Measurements from ENCODE around the gene FOXO3. TPM values are rescaled to one million over a fixed set of nuclear protein-coding genes. Genes with fewer than 3 reads are reported as not detected.

Gene FOXO3
- total RNA-seq, 1 donor from 2014 or later = 37.3 TPM

GRCh38 chr6:108712946-108713345, 152.2 kb downstream of the FOXO3 start:
- H3K4me3 ChIP-seq (ENCODE audit: insufficient read depth, low read depth, low read length) = no peak overlapping the region
- H3K4me2 ChIP-seq (ENCODE audit: low read length) = no peak overlapping the region
- no peaks in the 10 kb centered on the region for H3K27me3 ChIP-seq (ENCODE audit: insufficient read depth, low read length)
- H3K4me1 ChIP-seq (ENCODE audit: insufficient read depth, low read length) = no peaks in the 10 kb centered on the region
- no peak overlapping the region for H2AFZ ChIP-seq (ENCODE audit: low read depth, low read length)
- no peak overlapping the region for H3K27ac ChIP-seq (ENCODE audit: low read depth, low read length)
- H3K36me3 ChIP-seq (ENCODE audit: insufficient read depth, low read length) = no peaks in the 10 kb centered on the region
- no peaks in the 10 kb centered on the region for H3K36me3 Mint-ChIP-seq (ENCODE audit: low read depth, unreplicated experiment)
- no peaks in the 10 kb centered on the region for H3K79me2 ChIP-seq (ENCODE audit: insufficient read depth, low read length)
- H3K9ac ChIP-seq (ENCODE audit: low read length) = no peak overlapping the region
- no peaks in the 10 kb centered on the region for H4K20me1 ChIP-seq (ENCODE audit: insufficient read depth, low read length)
- H3K4me1 Mint-ChIP-seq (ENCODE audit: low read depth, unreplicated experiment) = peaks cover 2% of the 10 kb centered on the region
- H3K27me3 Mint-ChIP-seq (ENCODE audit: low read depth, unreplicated experiment) = peaks cover 18% of the 10 kb centered on the region
- H3K9me3 ChIP-seq (ENCODE audit: insufficient read depth, low read depth, low read length) = no peaks in the 10 kb centered on the region
- H3K9me3 Mint-ChIP-seq (ENCODE audit: unreplicated experiment) = no peaks in the 10 kb centered on the region
- no peak overlapping the region for H3K27ac Mint-ChIP-seq (ENCODE audit: unreplicated experiment)
- DNase-seq (ENCODE audit: low read depth) = no peak
- TF ChIP-seq EZH2 (IDR thresholded peaks at IDR 0.05; ENCODE audit: insufficient read depth, low read length) = no peak
- TF ChIP-seq, protein P1, sequence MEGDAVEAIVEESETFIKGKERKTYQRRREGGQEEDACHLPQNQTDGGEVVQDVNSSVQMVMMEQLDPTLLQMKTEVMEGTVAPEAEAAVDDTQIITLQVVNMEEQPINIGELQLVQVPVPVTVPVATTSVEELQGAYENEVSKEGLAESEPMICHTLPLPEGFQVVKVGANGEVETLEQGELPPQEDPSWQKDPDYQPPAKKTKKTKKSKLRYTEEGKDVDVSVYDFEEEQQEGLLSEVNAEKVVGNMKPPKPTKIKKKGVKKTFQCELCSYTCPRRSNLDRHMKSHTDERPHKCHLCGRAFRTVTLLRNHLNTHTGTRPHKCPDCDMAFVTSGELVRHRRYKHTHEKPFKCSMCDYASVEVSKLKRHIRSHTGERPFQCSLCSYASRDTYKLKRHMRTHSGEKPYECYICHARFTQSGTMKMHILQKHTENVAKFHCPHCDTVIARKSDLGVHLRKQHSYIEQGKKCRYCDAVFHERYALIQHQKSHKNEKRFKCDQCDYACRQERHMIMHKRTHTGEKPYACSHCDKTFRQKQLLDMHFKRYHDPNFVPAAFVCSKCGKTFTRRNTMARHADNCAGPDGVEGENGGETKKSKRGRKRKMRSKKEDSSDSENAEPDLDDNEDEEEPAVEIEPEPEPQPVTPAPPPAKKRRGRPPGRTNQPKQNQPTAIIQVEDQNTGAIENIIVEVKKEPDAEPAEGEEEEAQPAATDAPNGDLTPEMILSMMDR (IDR thresholded peaks at IDR 0.05; ENCODE audit: insufficient read depth, low read depth, low read length) = no peak
- no peak for FAIRE-seq
- no peak overlapping the region for H3K4me3 Mint-ChIP-seq (ENCODE audit: unreplicated experiment)

DNA sequence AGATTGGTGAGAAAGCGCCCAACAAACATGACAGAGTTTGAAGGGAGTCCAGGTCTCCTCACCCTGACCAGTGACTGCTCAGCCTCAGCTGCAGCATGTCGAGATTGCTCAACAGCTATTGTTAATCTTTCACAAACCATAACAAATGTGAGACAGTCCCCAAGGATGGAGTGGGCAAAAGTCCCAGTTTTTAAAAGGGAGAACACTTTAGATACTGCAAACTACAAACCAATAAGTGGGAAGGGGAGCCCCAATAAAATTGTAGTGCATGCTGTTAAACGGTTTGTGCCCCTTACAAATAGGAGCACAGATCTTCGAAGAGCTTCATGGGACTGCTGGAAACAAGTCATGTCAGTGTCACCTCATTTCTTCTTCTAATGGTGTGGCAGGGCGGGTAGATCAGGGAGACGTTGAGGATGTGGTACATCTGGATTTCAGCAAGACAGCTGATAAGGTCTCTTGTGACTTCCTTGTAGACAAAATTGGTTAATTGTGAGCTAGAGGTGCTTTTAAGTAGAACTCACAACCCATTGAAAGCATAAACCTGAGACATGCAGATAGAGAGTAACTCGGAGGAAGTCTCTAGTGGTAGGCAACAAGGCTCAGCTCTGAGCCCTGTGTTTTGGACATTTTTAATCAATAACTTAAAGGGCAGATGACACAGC, 153.5 kb downstream of the FOXO3 start:
- H3K4me1 Mint-ChIP-seq (ENCODE audit: low read depth, unreplicated experiment) = peaks cover 2% of the 10 kb centered on the region
- Histone ChIP-seq H3K4me1 (ENCODE audit: insufficient read depth, low read length) (no peaks in the 10 kb centered on the region), H3K9ac (ENCODE audit: low read length) (no peak overlapping the region), H3K4me2 (ENCODE audit: low read length) (no peak overlapping the region), H2AFZ (ENCODE audit: low read depth, low read length) (no peak overlapping the region), H3K36me3 (ENCODE audit: insufficient read depth, low read length) (no peaks in the 10 kb centered on the region), H3K9me3 (ENCODE audit: insufficient read depth, low read depth, low read length) (no peaks in the 10 kb centered on the region), H3K27me3 (ENCODE audit: insufficient read depth, low read length) (no peaks in the 10 kb centered on the region), H3K4me3 (ENCODE audit: insufficient read depth, low read depth, low read length) (no peak overlapping the region), H3K27ac (ENCODE audit: low read depth, low read length) (no peak overlapping the region), H3K79me2 (ENCODE audit: insufficient read depth, low read length) (no peaks in the 10 kb centered on the region), H4K20me1 (ENCODE audit: insufficient read depth, low read length) (no peaks in the 10 kb centered on the region)
- peaks cover 18% of the 10 kb centered on the region for H3K27me3 Mint-ChIP-seq (ENCODE audit: low read depth, unreplicated experiment)
- no peak for FAIRE-seq
- H3K36me3 Mint-ChIP-seq (ENCODE audit: low read depth, unreplicated experiment) = no peaks in the 10 kb centered on the region
- H3K4me3 Mint-ChIP-seq (ENCODE audit: unreplicated experiment) = no peak overlapping the region
- no peak for TF ChIP-seq EZH2 (IDR thresholded peaks at IDR 0.05; ENCODE audit: insufficient read depth, low read length)
- TF ChIP-seq, protein P1 (IDR thresholded peaks at IDR 0.05; ENCODE audit: insufficient read depth, low read depth, low read length) = no peak
- DNase-seq (ENCODE audit: low read depth) = peak; percentile 57
- no peaks in the 10 kb centered on the region for H3K9me3 Mint-ChIP-seq (ENCODE audit: unreplicated experiment)
- no peak overlapping the region for H3K27ac Mint-ChIP-seq (ENCODE audit: unreplicated experiment)

DNA sequence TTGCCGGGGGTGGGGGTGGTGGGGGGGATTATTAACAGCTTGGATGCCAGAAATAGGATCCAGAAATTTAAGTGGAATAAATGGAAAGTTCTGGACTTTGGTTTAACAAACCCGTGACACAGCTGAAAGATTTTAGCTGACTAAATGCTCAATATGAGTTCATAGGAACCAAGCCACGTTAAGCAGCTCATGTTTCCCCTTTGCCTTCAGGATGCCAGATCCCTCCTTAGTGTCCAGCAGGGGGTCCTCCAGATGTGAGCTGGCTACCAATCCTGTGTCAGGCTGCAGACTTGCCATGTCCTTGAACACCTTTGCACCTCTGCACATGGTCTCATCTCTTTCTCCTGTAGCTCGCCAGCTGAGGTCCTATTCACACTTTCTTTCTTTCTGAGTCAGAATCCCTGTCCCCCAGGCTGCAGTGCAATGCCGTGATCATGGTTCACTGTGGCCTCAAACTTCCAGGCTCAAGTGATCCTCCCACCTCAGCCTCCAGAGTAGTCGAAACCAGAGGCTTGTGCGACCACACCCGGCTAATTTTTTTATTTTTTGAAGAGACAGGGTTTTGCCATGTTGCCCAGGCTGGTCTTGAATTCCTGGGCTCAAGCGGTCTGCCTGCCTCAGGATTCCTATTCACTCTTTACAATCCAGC, 154.2 kb downstream of the FOXO3 start:
- Histone ChIP-seq H3K36me3 (ENCODE audit: insufficient read depth, low read length) (no peaks in the 10 kb centered on the region), H3K4me2 (ENCODE audit: low read length) (no peak overlapping the region), H3K4me1 (ENCODE audit: insufficient read depth, low read length) (no peaks in the 10 kb centered on the region), H3K4me3 (ENCODE audit: insufficient read depth, low read depth, low read length) (no peak overlapping the region), H2AFZ (ENCODE audit: low read depth, low read length) (no peak overlapping the region), H3K9ac (ENCODE audit: low read length) (no peak overlapping the region), H3K27ac (ENCODE audit: low read depth, low read length) (no peak overlapping the region), H3K79me2 (ENCODE audit: insufficient read depth, low read length) (no peaks in the 10 kb centered on the region), H3K27me3 (ENCODE audit: insufficient read depth, low read length) (no peaks in the 10 kb centered on the region), H3K9me3 (ENCODE audit: insufficient read depth, low read depth, low read length) (no peaks in the 10 kb centered on the region), H4K20me1 (ENCODE audit: insufficient read depth, low read length) (no peaks in the 10 kb centered on the region)
- no peak overlapping the region for H3K4me3 Mint-ChIP-seq (ENCODE audit: unreplicated experiment)
- DNase-seq (ENCODE audit: low read depth) = no peak
- TF ChIP-seq, protein P1 (IDR thresholded peaks at IDR 0.05; ENCODE audit: insufficient read depth, low read depth, low read length) = no peak
- TF ChIP-seq EZH2 (IDR thresholded peaks at IDR 0.05; ENCODE audit: insufficient read depth, low read length) = no peak
- peaks cover 12% of the 10 kb centered on the region for H3K27me3 Mint-ChIP-seq (ENCODE audit: low read depth, unreplicated experiment)
- H3K4me1 Mint-ChIP-seq (ENCODE audit: low read depth, unreplicated experiment) = peaks cover 2% of the 10 kb centered on the region
- no peak overlapping the region for H3K27ac Mint-ChIP-seq (ENCODE audit: unreplicated experiment)
- no peaks in the 10 kb centered on the region for H3K9me3 Mint-ChIP-seq (ENCODE audit: unreplicated experiment)
- H3K36me3 Mint-ChIP-seq (ENCODE audit: low read depth, unreplicated experiment) = no peaks in the 10 kb centered on the region
- no peak for FAIRE-seq
